D721Med (cell line): ENCODE results near the gene IL17D.
"Not testable (repeated sequence)": the region's sequence is repeated elsewhere in the genome, so short reads cannot be mapped to it uniquely, and the experiment has no call there.

Experiments used
- DNase-seq: peaks from one replicate; pipeline ENCODE4 v3.0.0; 2011; ENCODE audit warnings: low spot score; ENCODE audit not compliant: insufficient read length
- FAIRE-seq: peaks from 2 replicates; lab custom pipeline; 2011; peaks lifted over from hg19 to GRCh38; lab: Jason Lieb, UNC
- TF ChIP-seq, protein P1 (sequence below): IDR thresholded peaks from 2 replicates; pipeline ENCODE4 v1.5.1; 2012; ENCODE audit warnings: mild to moderate bottlenecking, control low read depth; ENCODE audit not compliant: insufficient read depth; ENCODE audit errors: missing control alignments

The IL17D gene

GRCh38 chr13:20669162-20669561, 34.3 kb upstream of the IL17D start:
- FAIRE-seq (no peak), DNase-seq (no peak)
- TF ChIP-seq, protein P1, sequence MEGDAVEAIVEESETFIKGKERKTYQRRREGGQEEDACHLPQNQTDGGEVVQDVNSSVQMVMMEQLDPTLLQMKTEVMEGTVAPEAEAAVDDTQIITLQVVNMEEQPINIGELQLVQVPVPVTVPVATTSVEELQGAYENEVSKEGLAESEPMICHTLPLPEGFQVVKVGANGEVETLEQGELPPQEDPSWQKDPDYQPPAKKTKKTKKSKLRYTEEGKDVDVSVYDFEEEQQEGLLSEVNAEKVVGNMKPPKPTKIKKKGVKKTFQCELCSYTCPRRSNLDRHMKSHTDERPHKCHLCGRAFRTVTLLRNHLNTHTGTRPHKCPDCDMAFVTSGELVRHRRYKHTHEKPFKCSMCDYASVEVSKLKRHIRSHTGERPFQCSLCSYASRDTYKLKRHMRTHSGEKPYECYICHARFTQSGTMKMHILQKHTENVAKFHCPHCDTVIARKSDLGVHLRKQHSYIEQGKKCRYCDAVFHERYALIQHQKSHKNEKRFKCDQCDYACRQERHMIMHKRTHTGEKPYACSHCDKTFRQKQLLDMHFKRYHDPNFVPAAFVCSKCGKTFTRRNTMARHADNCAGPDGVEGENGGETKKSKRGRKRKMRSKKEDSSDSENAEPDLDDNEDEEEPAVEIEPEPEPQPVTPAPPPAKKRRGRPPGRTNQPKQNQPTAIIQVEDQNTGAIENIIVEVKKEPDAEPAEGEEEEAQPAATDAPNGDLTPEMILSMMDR: no peak

DNA sequence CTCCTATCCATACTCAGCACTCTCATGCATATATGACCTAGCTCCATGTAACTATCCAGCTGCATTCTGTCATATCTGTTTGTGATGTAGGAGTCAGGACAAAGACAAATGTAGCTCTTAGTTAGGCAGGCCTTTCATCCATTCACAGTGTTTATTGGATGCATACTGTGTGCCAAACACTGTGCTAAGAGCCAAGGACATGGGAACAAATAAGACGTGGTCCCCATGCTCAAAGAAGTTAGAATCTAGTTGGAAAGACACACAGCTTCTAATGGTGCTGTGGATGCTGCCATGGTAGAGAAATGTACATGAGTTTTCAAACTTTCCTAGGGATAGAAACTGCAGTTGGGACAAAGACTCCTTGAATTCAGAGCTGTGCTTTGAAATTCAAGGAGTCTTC, 31.7 kb upstream of the IL17D start:
- TF ChIP-seq, protein P1: no peak
- DNase-seq (no peak), FAIRE-seq (no peak)

DNA sequence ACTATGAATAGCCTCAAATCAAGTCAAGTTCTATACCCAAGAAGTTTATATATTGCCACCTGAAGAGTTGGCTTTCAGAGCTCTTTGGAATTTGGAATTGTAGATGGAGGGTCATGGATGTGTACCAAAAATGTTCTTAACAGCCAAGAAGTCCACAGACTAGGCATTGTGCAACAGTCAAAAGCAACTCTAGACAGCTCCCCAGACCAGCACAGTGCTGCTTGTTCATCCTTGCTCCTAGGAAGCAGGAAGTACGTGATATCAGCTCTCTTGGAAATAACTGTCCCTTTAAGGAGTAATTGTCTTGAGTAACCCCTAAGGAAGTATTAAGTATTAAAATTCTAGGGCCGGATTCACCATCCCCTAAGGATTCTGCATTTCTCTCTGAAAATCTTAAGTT, 30.7 kb upstream of the IL17D start:
- FAIRE-seq (no peak), DNase-seq (no peak)
- TF ChIP-seq, protein P1: no peak

DNA sequence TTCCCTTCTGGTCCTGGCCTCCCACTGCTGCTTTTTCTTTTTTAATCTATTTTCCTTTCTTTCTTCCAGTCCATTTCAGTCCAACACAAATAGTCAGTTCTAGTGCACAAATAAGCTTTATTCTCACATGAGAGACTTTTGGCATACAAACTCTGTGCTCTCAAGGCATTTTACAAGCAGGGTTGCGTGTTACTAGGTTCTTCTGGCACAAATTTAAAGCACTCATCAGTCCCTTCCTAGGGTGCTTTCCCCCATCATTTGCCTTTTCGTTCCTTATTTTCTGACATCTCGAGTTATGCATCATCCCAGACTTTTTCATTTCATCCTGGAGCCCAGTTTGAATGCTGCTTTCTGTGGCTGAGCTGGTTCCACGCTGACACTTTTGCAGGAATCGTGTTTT, 29.8 kb upstream of the IL17D start:
- TF ChIP-seq, protein P1: no peak

DNA sequence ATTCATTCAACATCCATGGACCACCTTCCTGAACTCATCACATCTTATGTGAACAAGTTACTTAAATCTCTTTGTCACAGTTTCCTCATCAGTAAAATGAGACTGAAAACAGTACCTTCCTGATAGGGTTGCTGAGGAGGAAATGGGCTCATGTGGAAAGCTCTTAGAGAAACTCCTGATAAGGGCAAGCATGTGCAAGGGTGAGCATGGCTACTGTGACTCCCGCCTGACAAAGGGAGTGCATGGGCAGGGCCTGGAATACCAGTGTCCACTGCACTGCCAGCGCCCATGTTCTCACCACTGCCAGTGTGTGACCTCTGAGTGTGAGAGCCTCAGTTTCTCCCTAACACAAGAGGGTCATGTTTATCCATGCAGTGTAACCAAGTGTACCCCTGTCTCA, 27.3 kb upstream of the IL17D start:
- TF ChIP-seq, protein P1: no peak
- no peak for DNase-seq
- no peak for FAIRE-seq

More for the DNA sequence above, 29.8 kb upstream of the IL17D start:
- no peak for FAIRE-seq
- no peak for DNase-seq

GRCh38 chr13:20678606-20679005, 24.9 kb upstream of the IL17D start:
- not testable (repeated sequence) for DNase-seq
- FAIRE-seq: peak; percentile 88

GRCh38 chr13:20679879-20680278, 23.6 kb upstream of the IL17D start:
- no peak for DNase-seq
- no peak for FAIRE-seq
- TF ChIP-seq, protein P1: no peak
